Body of pancreas (tissue), 4 donors: Measurements from ENCODE around the gene C10orf105.

Experiments
- CTCF ChIP-seq, 7 experiments: fragments of 450-650 bp in 4 of 7; fragments of 200-600 bp in 3 of 7; sonication (generic) in 3 of 7; IDR thresholded peaks; one replicate each; pipeline ENCODE4 v1.5.1; 2016 to 2019; ENCODE audit warnings: antibody characterized with exemption in 7 of 7
- POLR2A ChIP-seq, 3 donors: fragments of 450-650 bp; IDR thresholded peaks; one replicate each; pipeline ENCODE4 v1.6.1; 2016; ENCODE audit warnings: antibody characterized with exemption in 3 of 3, mild to moderate bottlenecking in 2 of 3

- TF ChIP-seq CTCF (IDR thresholded peaks at IDR 0.05) (no peak), POLR2A (IDR thresholded peaks at IDR 0.05) (no peak)
These were observed 18.0 kb downstream of the C10orf105 start for GRCh38 chr10:71701496-71702132.
